K562 (cell line): ENCODE measurements around the gene NEMP2. TPM values are rescaled to one million over a fixed set of nuclear protein-coding genes. Genes with fewer than 3 reads are reported as not detected.
A peak's percentile ranks its signal among the peaks of the same experiment; 100 is the strongest.

Experiments used
- ADNP ChIP-seq: fragments of 200-800 bp; sonication (Bioruptor generic); IDR thresholded peaks from 2 replicates; pipeline ENCODE4 v1.6.1; 2016; ENCODE audit warnings: missing genetic modification characterization, missing compliant biosample characterization
- BRD9 ChIP-seq: fragments of 450-650 bp; IDR thresholded peaks from 2 replicates; pipeline ENCODE4 v1.6.1; 2018; ENCODE audit warnings: low read depth; ENCODE audit not compliant: partially characterized antibody
- E4F1 ChIP-seq: fragments of 250-450 bp; sonication (Bioruptor Pico); IDR thresholded peaks from 2 replicates; pipeline ENCODE4 v1.5.0; 2021; ENCODE audit warnings: mild to moderate bottlenecking, borderline replicate concordance
- ELF1 ChIP-seq: fragments of 200-800 bp; sonication (Bioruptor generic); IDR thresholded peaks from 2 replicates; pipeline ENCODE4 v1.6.1; 2016; ENCODE audit warnings: missing genetic modification characterization, missing compliant biosample characterization
- ELF2 ChIP-seq: fragments of 250-450 bp; sonication (Bioruptor Pico); IDR thresholded peaks from 2 replicates; pipeline ENCODE4 v1.5.0; 2021; ENCODE audit warnings: mild to moderate bottlenecking
- ETV1 ChIP-seq: fragments of 450-650 bp; conservative IDR thresholded peaks from 2 replicates; pipeline ENCODE4 v1.6.1; 2016; ENCODE audit warnings: missing genetic modification characterization, control low read depth, low read depth, missing compliant biosample characterization
- GABPB1 ChIP-seq: sonication (generic); formaldehyde crosslinking; IDR thresholded peaks from 2 replicates; pipeline ENCODE4 v1.8.0; 2022; ENCODE audit warnings: mild to moderate bottlenecking, missing genetic modification reagents
- HBP1 ChIP-seq: fragments of 450-650 bp; formaldehyde crosslinking; IDR thresholded peaks from 2 replicates; pipeline ENCODE4 v1.4.0; 2022; ENCODE audit warnings: missing genetic modification characterization
- HES1 ChIP-seq: fragments of 450-650 bp; IDR thresholded peaks from 2 replicates; pipeline ENCODE4 v1.6.1; 2016; ENCODE audit warnings: low read depth, mild to moderate bottlenecking, moderate library complexity
- HMGXB4 ChIP-seq: sonication (generic); formaldehyde crosslinking; IDR thresholded peaks from 2 replicates; pipeline ENCODE4 v1.8.1; 2023; ENCODE audit warnings: mild to moderate bottlenecking, missing genetic modification reagents
- KLF1 ChIP-seq: fragments of 450-650 bp; IDR thresholded peaks from 2 replicates; pipeline ENCODE4 v1.6.1; 2016; ENCODE audit warnings: missing genetic modification characterization, missing compliant biosample characterization
- MTF1 ChIP-seq: fragments of 250-450 bp; sonication (Bioruptor Pico); IDR thresholded peaks from 2 replicates; pipeline ENCODE4 v1.9.0; 2021; ENCODE audit warnings: moderate library complexity, mild to moderate bottlenecking, inconsistent platforms, borderline replicate concordance
- PHF21A ChIP-seq: fragments of 450-650 bp; IDR thresholded peaks from 2 replicates; pipeline ENCODE4 v1.6.1; 2017; ENCODE audit warnings: low read depth, borderline replicate concordance
- PPARD ChIP-seq: fragments of 250-450 bp; sonication (Bioruptor Pico); IDR thresholded peaks from 2 replicates; pipeline ENCODE4 v1.8.0; 2022; ENCODE audit warnings: inconsistent platforms, mild to moderate bottlenecking, moderate library complexity
- PTRF ChIP-seq: fragments of 450-650 bp; IDR thresholded peaks from 2 replicates; pipeline ENCODE4 v1.6.1; 2016; ENCODE audit warnings: mild to moderate bottlenecking, missing genetic modification characterization, missing compliant biosample characterization
- RBM39 ChIP-seq: fragments of 200-400 bp; formaldehyde crosslinking; optimal IDR thresholded peaks from 2 replicates; pipeline ENCODE3; 2018; ENCODE audit warnings: low read depth, low read length
- SNAPC5 ChIP-seq: fragments of 250-450 bp; sonication (Bioruptor Pico); IDR thresholded peaks from 2 replicates; pipeline ENCODE4 v1.8.0; 2021; ENCODE audit warnings: moderate library complexity, mild to moderate bottlenecking, inconsistent platforms
- SOX6 ChIP-seq: fragments of 450-650 bp; IDR thresholded peaks from 2 replicates; pipeline ENCODE4 v1.6.1; 2014; ENCODE audit warnings: mild to moderate bottlenecking
- TBL1XR1 ChIP-seq, 2 experiments: IDR thresholded peaks; 2 replicates each; pipeline ENCODE4 v1.6.1; 2012; ENCODE audit warnings: improper control_type of control experiment in 2 of 2, low read length in 2 of 2, mild to moderate bottlenecking in 1 of 2
- TCF15 ChIP-seq: fragments of 250-450 bp; sonication (Bioruptor Pico); IDR thresholded peaks from 2 replicates; pipeline ENCODE4 v1.8.0; 2022; ENCODE audit warnings: moderate library complexity, mild to moderate bottlenecking, inconsistent platforms
- TFAM ChIP-seq: fragments of 250-450 bp; sonication (Bioruptor Pico); conservative IDR thresholded peaks from 2 replicates; pipeline ENCODE4 v1.5.0; 2021; ENCODE audit warnings: mild to moderate bottlenecking, moderate library complexity
- YBX1 ChIP-seq: fragments of 450-650 bp; IDR thresholded peaks from 2 replicates; pipeline ENCODE4 v1.7.1; 2016; ENCODE audit warnings: mild to moderate bottlenecking
- ZC3H4 ChIP-seq: sonication (generic); formaldehyde crosslinking; IDR thresholded peaks from 2 replicates; pipeline ENCODE4 v1.9.0; 2021; ENCODE audit warnings: missing genetic modification reagents, borderline replicate concordance
- ZNF124 ChIP-seq: sonication (generic); formaldehyde crosslinking; IDR thresholded peaks from 2 replicates; pipeline ENCODE4 v1.8.1; 2022; ENCODE audit warnings: missing genetic modification reagents
- ZNF830 ChIP-seq: fragments of 250-450 bp; sonication (Bioruptor Pico); IDR thresholded peaks from 2 replicates; pipeline ENCODE4 v1.5.0; 2021; ENCODE audit warnings: mild to moderate bottlenecking
- polyA plus RNA-seq, 8 experiments: library from polyadenylated mRNA; depleted of rRNA in 4 of 8; stranded (reverse) in 5 of 8; unstranded in 3 of 8; fragments of >200 nt; fragmentation: Nextera tagmentation in 2 of 8; fragmentation: Illumina TruSeq in 1 of 8; extraction: Ambion mirVana in 2 of 8; extraction: Trizol in 1 of 8; gene quantifications; 2 replicates each; pipeline versions ENCODE4 v1.2.1 to v1.2.3, GENCODE V29; 2011 to 2014; ENCODE audit warnings: inconsistent platforms in 1 of 8, missing spikeins in 1 of 8
- total RNA-seq, 7 experiments: library from RNA; depleted of rRNA in 6 of 7; stranded (reverse); fragments of >200 nt in 6 of 7; fragmentation: Illumina TruSeq in 2 of 7; extraction: Trizol in 2 of 7; gene quantifications; 2 replicates each; pipeline versions ENCODE4 v1.2.1 to v1.2.3, GENCODE V29; 2011 to 2021; ENCODE audit warnings: low replicate concordance in 1 of 7

NEMP2 gene
- total and polyA plus RNA-seq, 9 of the 15 experiments (the other 6 are each of a cell fraction or from before 2014, with no cell fraction given) = 0.32 to 3.0 (median 1.7) TPM

- TF ChIP-seq ZNF124 (CRISPR knock-in tag) (no peak), ZNF830 (CRISPR knock-in tag) (no peak), TCF15 (CRISPR knock-in tag) (no peak), ZC3H4 (CRISPR knock-in tag) (no peak), HES1 (no peak), ETV1 (no peak), GABPB1 (CRISPR knock-in tag) (no peak), HMGXB4 (CRISPR knock-in tag) (no peak), MTF1 (CRISPR knock-in tag) (no peak), SOX6 (peak; percentile 81), ELF2 (CRISPR knock-in tag) (no peak), E4F1 (CRISPR knock-in tag) (no peak), ELF1 (tag) (no peak), RBM39 (no peak), PPARD (no peak), ADNP (tag) (no peak), BRD9 (no peak), YBX1 (no peak), PTRF (tag) (no peak), SNAPC5 (CRISPR knock-in tag) (no peak), PHF21A (no peak), KLF1 (tag) (no peak), HBP1 (no peak), TBL1XR1 (IDR thresholded peaks at IDR 0.05; ENCODE audit: low read length in 2 of 2) (peak; percentile 40 to 48; a peak in 2 of 4 replicates), TFAM (CRISPR knock-in tag) (no peak)
Observed at GRCh38 chr2:190462611-190463010, 71.9 kb downstream of the NEMP2 start (continued).
